ENCODE data around the gene C11orf52. TPM values are rescaled to one million over a fixed set of nuclear protein-coding genes. Genes with fewer than 3 reads are reported as not detected.

Gene C11orf52
- total and polyA plus RNA-seq, 4 donors: 4.2 to 10.9 (median 7.4) TPM

GRCh38 chr11:111939836-111940604 lies 21.3 kb downstream of the C11orf52 start:
- Histone ChIP-seq H3K9ac (ENCODE audit: low read depth in 1 of 2, low read length in 2 of 2) (no peak overlapping the region), H3K36me3 (ENCODE audit: control insufficient read depth in 4 of 4, insufficient read depth in 3 of 4, low read depth in 1 of 4, low read length in 3 of 4) (no peaks in the 10 kb centered on the region), H3K27me3 (ENCODE audit: control insufficient read depth in 4 of 4, insufficient read depth in 4 of 4, low read length in 3 of 4) (no peaks in the 10 kb centered on the region), H3K4me1 (ENCODE audit: control insufficient read depth in 4 of 4, insufficient read depth in 4 of 4, low read length in 3 of 4) (peaks cover 7 to 28% (median 17%) of the 10 kb centered on the region in 4 donors), H3K4me3 (ENCODE audit: low read depth in 1 of 3, low read length in 3 of 3) (no peak overlapping the region), H3K27ac (ENCODE audit: low read depth in 1 of 2, low read length in 2 of 2) (no peak overlapping the region), H3K9me3 (ENCODE audit: control insufficient read depth in 4 of 4, low read length in 3 of 4) (no peaks in the 10 kb centered on the region)
- 91% methylated on average over 4 of the region's 4 CpGs for WGBS
- no peak for TF ChIP-seq RAD21 (IDR thresholded peaks at IDR 0.05)
- TF ChIP-seq EGR1 (IDR thresholded peaks at IDR 0.05; ENCODE audit: low read depth in 2 of 2): no peak
- no peak for TF ChIP-seq ATF3 (IDR thresholded peaks at IDR 0.05)
- TF ChIP-seq SP1 (IDR thresholded peaks at IDR 0.05): no peak
- TF ChIP-seq TAF1 (conservative IDR thresholded peaks at IDR 0.05): no peak
- TF ChIP-seq HNF4G (IDR thresholded peaks at IDR 0.05): no peak
- no peak for TF ChIP-seq ZBTB33 (IDR thresholded peaks at IDR 0.05)
- DNase-seq (ENCODE audit: low spot score): no peak

- Histone ChIP-seq H3K9ac (ENCODE audit: low read depth in 1 of 2, low read length in 2 of 2) (no peak overlapping the region), H3K27me3 (ENCODE audit: control insufficient read depth in 4 of 4, insufficient read depth in 4 of 4, low read length in 3 of 4) (no peaks in the 10 kb centered on the region), H3K27ac (ENCODE audit: low read depth in 1 of 2, low read length in 2 of 2) (no peak overlapping the region), H3K4me1 (ENCODE audit: control insufficient read depth in 4 of 4, insufficient read depth in 4 of 4, low read length in 3 of 4) (peaks cover 0 to 15% (median 7%) of the 10 kb centered on the region in 4 donors), H3K4me3 (ENCODE audit: low read depth in 1 of 3, low read length in 3 of 3) (no peak overlapping the region), H3K9me3 (ENCODE audit: control insufficient read depth in 4 of 4, low read length in 3 of 4) (no peaks in the 10 kb centered on the region), H3K36me3 (ENCODE audit: control insufficient read depth in 4 of 4, insufficient read depth in 3 of 4, low read depth in 1 of 4, low read length in 3 of 4) (no peaks in the 10 kb centered on the region)
- TF ChIP-seq ZBTB33 (IDR thresholded peaks at IDR 0.05): no peak
- TF ChIP-seq HNF4G (IDR thresholded peaks at IDR 0.05): no peak
- TF ChIP-seq EGR1 (IDR thresholded peaks at IDR 0.05; ENCODE audit: low read depth in 2 of 2): no peak
- no peak for TF ChIP-seq TAF1 (conservative IDR thresholded peaks at IDR 0.05)
- TF ChIP-seq, protein P1, sequence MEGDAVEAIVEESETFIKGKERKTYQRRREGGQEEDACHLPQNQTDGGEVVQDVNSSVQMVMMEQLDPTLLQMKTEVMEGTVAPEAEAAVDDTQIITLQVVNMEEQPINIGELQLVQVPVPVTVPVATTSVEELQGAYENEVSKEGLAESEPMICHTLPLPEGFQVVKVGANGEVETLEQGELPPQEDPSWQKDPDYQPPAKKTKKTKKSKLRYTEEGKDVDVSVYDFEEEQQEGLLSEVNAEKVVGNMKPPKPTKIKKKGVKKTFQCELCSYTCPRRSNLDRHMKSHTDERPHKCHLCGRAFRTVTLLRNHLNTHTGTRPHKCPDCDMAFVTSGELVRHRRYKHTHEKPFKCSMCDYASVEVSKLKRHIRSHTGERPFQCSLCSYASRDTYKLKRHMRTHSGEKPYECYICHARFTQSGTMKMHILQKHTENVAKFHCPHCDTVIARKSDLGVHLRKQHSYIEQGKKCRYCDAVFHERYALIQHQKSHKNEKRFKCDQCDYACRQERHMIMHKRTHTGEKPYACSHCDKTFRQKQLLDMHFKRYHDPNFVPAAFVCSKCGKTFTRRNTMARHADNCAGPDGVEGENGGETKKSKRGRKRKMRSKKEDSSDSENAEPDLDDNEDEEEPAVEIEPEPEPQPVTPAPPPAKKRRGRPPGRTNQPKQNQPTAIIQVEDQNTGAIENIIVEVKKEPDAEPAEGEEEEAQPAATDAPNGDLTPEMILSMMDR (IDR thresholded peaks at IDR 0.05; ENCODE audit: low read depth, low read length, missing input control): no peak
- TF ChIP-seq RXRA (IDR thresholded peaks at IDR 0.05): no peak
- 79% methylated on average over 5 of the region's 5 CpGs for WGBS
- no peak for DNase-seq (ENCODE audit: low spot score)
Observed at GRCh38 chr11:111941963-111942362, 23.2 kb downstream of the C11orf52 start.

GRCh38 chr11:111942829-111943228 lies 24.1 kb downstream of the C11orf52 start:
- no peak overlapping the region for H3K27ac ChIP-seq (ENCODE audit: low read depth in 1 of 2, low read length in 2 of 2)
- H3K4me3 ChIP-seq (ENCODE audit: low read depth in 1 of 3, low read length in 3 of 3): no peak overlapping the region
- 97% methylated on average over 7 of the region's 7 CpGs for WGBS
- H3K36me3 ChIP-seq (ENCODE audit: control insufficient read depth in 4 of 4, insufficient read depth in 3 of 4, low read depth in 1 of 4, low read length in 3 of 4): no peaks in the 10 kb centered on the region
- no peaks in the 10 kb centered on the region for H3K27me3 ChIP-seq (ENCODE audit: control insufficient read depth in 4 of 4, insufficient read depth in 4 of 4, low read length in 3 of 4)
- H3K9ac ChIP-seq (ENCODE audit: low read depth in 1 of 2, low read length in 2 of 2): no peak overlapping the region
- peaks cover 0 to 9% (median 7%) of the 10 kb centered on the region in 4 donors for H3K4me1 ChIP-seq (ENCODE audit: control insufficient read depth in 4 of 4, insufficient read depth in 4 of 4, low read length in 3 of 4)
- DNase-seq (ENCODE audit: low spot score): no peak
- no peaks in the 10 kb centered on the region for H3K9me3 ChIP-seq (ENCODE audit: control insufficient read depth in 4 of 4, low read length in 3 of 4)
- TF ChIP-seq ZBTB33 (IDR thresholded peaks at IDR 0.05) (no peak), JUND (IDR thresholded peaks at IDR 0.05) (no peak), GABPA (IDR thresholded peaks at IDR 0.05 in 1 of 2, conservative IDR thresholded peaks at IDR 0.05 in 1 of 2) (no peak), HNF4A (conservative IDR thresholded peaks at IDR 0.05) (no peak), YY1 (IDR thresholded peaks at IDR 0.05) (no peak)
- TF ChIP-seq, protein P2, sequence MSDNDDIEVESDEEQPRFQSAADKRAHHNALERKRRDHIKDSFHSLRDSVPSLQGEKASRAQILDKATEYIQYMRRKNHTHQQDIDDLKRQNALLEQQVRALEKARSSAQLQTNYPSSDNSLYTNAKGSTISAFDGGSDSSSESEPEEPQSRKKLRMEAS (IDR thresholded peaks at IDR 0.05): no peak
